HG03457 (cell line): Measurements from ENCODE around the gene HIPK1.
"Not testable (repeated sequence)": the region's sequence is repeated elsewhere in the genome, so short reads cannot be mapped to it uniquely, and the experiment has no call there.

Experiments
- ATAC-seq: cut with Tn5 transposase; IDR thresholded peaks from one replicate; pipeline ENCODE4 v1.9.1; 2021; ENCODE audit warnings: moderate number of reproducible peaks; ENCODE audit not compliant: unreplicated experiment

HIPK1 gene

GRCh38 chr1:114009393-114009792, 80.3 kb downstream of the HIPK1 start:
- ATAC-seq = no peak

- ATAC-seq = no peak
These were observed 81.5 kb downstream of the HIPK1 start for GRCh38 chr1:114010433-114011184.

GRCh38 chr1:114011796-114012195, 82.7 kb downstream of the HIPK1 start:
- ATAC-seq = no peak

GRCh38 chr1:114015075-114015474, 86.0 kb downstream of the HIPK1 start:
- no peak for ATAC-seq

- ATAC-seq = not testable (repeated sequence)
These were observed 90.6 kb downstream of the HIPK1 start for GRCh38 chr1:114019724-114020123.

GRCh38 chr1:114021665-114022099, 92.6 kb downstream of the HIPK1 start:
- ATAC-seq = no peak

GRCh38 chr1:114022877-114023276, 93.8 kb downstream of the HIPK1 start:
- ATAC-seq = no peak

- ATAC-seq = no peak
These were observed 94.3 kb downstream of the HIPK1 start for GRCh38 chr1:114023377-114023776.

- ATAC-seq = no peak
These were observed 94.9 kb downstream of the HIPK1 start for GRCh38 chr1:114024049-114024448.

- ATAC-seq = no peak
These were observed 96.7 kb downstream of the HIPK1 start for GRCh38 chr1:114025609-114026401.

- no peak for ATAC-seq
These were observed 97.7 kb downstream of the HIPK1 start for GRCh38 chr1:114026797-114027196.
